GM20000 (cell line): ENCODE measurements around the gene PRPF38B.
"Not testable (repeated sequence)": the region's sequence is repeated elsewhere in the genome, so short reads cannot be mapped to it uniquely, and the experiment has no call there.

ENCODE experiments used
- DNase-seq: peaks from one replicate; pipeline ENCODE4 v3.0.0; 2012; ENCODE audit warnings: low spot score
- TF ChIP-seq, protein P1 (sequence below): IDR thresholded peaks from 2 replicates; pipeline ENCODE4 v1.5.1; 2012; ENCODE audit warnings: mild to moderate bottlenecking, control low read depth; ENCODE audit errors: extremely low read depth, missing control alignments

Gene PRPF38B

DNA sequence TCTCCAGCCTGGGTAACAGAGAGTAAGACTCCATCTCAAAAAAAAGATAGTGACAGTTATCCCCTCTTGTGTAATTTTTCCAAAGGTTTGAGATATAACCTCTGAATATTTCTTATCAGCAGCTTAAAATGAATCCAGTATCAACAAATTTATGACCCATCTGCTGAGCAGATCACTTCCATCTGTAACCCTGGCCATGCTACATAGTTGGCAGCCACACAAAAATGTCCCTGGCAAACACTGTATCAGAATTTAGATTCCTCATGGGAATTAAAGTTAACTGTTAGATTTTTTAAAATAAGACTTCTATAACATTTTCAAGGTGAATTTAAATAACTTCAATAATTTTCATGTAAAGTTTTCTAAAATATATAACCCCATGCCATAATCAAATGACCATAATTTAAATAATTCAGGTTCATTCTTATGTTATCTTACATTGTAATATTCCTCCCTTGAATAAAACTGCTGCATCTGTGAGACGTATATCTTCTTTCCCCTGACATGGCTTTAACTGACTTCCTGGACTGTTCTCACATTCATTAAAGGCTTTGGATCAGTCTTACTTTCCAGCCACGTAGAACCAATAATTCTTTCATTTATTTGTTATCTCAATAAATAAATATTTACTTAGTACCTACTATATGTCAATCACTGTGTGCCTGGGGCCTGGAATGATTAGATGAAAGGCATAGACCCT lies 5.3 kb upstream of the PRPF38B start:
- TF ChIP-seq, protein P1, sequence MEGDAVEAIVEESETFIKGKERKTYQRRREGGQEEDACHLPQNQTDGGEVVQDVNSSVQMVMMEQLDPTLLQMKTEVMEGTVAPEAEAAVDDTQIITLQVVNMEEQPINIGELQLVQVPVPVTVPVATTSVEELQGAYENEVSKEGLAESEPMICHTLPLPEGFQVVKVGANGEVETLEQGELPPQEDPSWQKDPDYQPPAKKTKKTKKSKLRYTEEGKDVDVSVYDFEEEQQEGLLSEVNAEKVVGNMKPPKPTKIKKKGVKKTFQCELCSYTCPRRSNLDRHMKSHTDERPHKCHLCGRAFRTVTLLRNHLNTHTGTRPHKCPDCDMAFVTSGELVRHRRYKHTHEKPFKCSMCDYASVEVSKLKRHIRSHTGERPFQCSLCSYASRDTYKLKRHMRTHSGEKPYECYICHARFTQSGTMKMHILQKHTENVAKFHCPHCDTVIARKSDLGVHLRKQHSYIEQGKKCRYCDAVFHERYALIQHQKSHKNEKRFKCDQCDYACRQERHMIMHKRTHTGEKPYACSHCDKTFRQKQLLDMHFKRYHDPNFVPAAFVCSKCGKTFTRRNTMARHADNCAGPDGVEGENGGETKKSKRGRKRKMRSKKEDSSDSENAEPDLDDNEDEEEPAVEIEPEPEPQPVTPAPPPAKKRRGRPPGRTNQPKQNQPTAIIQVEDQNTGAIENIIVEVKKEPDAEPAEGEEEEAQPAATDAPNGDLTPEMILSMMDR, result no peak
- DNase-seq, result no peak

GRCh38 chr1:108691128-108691941 lies 775 bp upstream of the PRPF38B start:
- no peak for DNase-seq
- TF ChIP-seq, protein P1, result no peak

- TF ChIP-seq, protein P1, result no peak
- peak; percentile 68 for DNase-seq
Measured at GRCh38 chr1:108692724-108693655, 880 bp downstream of the PRPF38B start.

DNA sequence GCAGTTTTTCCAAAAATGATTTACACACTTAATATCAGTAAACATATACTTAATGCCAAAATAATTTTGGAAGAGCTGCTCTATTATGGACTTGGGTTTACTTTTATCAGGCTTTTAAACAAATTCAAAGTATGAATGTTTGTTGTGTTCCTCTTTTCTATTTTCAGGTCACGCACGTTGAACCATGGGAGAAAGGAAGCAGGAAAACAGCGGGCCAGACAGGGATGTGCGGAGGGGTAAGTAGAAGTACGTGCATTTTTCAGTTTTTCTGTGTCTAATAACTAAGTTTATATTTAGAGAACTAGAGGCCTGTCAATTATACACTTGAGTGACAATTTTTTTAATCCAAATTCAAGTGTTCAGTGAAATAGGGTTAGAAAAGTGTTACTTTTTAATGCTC lies 3.4 kb downstream of the PRPF38B start:
- no peak for DNase-seq
- TF ChIP-seq, protein P1, result no peak

DNA sequence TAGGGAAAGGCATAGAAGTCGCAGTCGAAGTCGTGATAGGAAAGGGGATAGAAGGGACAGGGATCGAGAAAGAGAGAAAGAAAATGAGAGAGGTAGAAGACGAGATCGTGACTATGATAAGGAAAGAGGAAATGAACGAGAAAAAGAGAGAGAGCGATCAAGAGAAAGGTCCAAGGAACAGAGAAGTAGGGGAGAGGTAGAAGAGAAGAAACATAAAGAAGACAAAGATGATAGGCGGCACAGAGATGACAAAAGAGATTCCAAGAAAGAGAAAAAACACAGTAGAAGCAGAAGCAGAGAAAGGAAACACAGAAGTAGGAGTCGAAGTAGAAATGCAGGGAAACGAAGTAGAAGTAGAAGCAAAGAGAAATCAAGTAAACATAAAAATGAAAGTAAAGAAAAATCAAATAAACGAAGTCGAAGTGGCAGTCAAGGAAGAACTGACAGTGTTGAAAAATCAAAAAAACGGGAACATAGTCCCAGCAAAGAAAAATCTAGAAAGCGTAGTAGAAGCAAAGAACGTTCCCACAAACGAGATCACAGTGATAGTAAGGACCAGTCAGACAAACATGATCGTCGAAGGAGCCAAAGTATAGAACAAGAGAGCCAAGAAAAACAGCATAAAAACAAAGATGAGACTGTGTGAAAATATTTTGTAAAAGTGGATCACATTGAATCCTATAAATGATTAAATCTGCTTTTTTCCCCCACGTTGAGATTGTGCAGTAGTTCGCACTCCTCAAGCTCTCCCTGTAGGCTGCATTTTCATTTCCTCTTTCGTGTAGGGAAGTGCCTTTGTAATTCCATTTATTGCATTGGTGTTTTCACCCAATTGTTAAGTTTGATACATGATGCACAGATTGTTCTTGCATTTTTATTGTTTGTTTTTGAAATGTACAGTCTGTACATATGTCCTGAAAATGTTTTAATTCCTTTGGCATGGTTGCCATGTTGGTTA lies 7.5 kb downstream of the PRPF38B start:
- DNase-seq, result no peak
- TF ChIP-seq, protein P1, result no peak

DNA sequence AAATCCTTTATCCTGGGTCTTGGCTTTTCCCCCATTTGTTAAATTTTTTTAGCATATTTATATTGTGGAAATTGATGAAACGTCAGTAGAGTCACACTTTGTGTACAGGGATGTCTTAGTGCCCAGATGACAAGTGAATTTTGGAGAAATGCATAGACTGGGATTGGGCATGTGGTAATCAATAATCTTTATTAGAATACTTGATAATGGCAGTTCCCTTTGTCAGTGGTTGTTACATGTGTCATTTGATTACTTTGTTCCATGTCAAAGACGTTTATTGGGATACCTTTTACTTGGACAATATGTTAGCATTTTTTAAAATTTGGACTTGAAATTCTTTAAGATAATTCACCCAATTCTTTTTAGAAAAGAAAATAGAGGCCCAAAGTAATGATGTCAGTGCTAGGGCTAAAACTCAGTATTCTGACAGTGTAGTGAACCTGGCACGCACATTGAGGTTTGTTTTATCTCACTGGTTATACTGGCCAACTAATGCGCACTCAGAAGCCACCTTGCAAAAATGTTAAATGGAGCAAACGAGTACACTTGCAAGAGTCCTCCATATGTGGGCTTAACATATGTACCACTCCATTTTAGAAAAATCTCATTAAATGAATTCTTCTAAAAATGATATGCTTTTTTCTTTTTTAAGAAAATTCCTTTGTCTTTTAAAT lies 9.2 kb downstream of the PRPF38B start:
- no peak for DNase-seq
- TF ChIP-seq, protein P1, result no peak

DNA sequence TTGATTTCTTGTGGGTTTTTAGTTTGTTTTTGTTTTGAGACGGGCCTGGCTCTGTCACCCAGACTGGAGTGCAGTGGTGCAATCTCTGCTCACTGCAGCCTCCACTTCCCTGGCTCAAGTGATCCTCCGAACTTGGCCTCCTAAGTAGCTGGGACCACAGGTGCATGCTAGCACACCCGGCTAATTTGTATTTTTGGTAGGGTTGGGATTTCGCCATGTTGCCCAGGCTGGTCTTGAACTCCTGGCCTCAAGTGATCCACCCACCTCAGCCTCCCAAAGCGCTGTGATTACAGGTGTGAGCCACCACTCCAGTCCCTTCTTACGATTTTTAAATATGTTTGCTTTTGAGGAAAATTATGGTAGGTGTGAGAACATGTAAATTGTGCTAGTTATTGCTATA lies 10.0 kb downstream of the PRPF38B start:
- not testable (repeated sequence) for DNase-seq
